IPS-20b (cell line): Measurements from ENCODE around the gene SAMD4A.

Experiments used
- H3K27ac ChIP-seq: one replicate; pipeline ENCODE4 v1.5.1; 2013; ENCODE audit warnings: low read length
- H3K27me3 ChIP-seq: 2 replicates; pipeline ENCODE4 v1.6.1; 2013; ENCODE audit warnings: mild to moderate bottlenecking, low read length, inconsistent platforms; ENCODE audit not compliant: insufficient read depth
- H3K36me3 ChIP-seq: 2 replicates; pipeline ENCODE4 v1.6.1; 2013; ENCODE audit warnings: low read depth, mild to moderate bottlenecking, inconsistent platforms, low read length, moderate library complexity; ENCODE audit not compliant: insufficient read depth
- H3K4me1 ChIP-seq: 2 replicates; pipeline ENCODE4 v1.6.1; 2013; ENCODE audit warnings: mild to moderate bottlenecking, control low read depth, inconsistent platforms, low read length, moderate library complexity; ENCODE audit not compliant: insufficient read depth
- H3K4me3 ChIP-seq: 2 replicates; pipeline ENCODE4 v1.5.1; 2013; ENCODE audit warnings: mild to moderate bottlenecking, low read length, inconsistent platforms
- H3K9ac ChIP-seq: 2 replicates; pipeline ENCODE4 v1.6.1; 2013; ENCODE audit warnings: low read depth, mild to moderate bottlenecking, inconsistent platforms, low read length, moderate library complexity
- H3K9me3 ChIP-seq: 2 replicates; pipeline ENCODE4 v1.6.1; 2013; ENCODE audit warnings: mild to moderate bottlenecking, low read depth, low read length, inconsistent platforms; ENCODE audit not compliant: insufficient read depth

Gene SAMD4A

DNA sequence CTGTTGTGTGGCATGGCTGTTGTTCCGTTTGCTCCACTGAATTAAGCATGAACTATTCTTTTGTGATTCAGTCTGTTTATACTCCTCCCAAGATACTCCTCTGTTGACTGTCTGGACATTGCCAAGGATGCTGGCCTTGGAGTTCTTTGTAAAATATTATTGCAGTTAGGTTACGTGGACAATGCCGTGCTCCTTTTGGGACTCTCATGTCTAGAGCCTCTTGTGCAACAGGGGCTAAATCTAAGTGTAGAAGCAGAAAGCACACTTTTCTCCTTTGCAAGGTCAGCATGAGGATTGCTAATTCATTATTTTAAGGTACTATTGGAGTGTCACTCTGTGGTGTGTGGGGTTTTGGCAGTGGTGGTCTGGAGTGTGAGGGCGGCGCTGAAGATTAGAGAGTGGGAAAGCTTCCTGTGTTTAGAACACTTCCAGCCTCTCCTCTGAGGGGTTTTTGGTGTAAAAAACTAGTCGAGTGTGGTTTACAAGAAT is 125.4 kb downstream of the SAMD4A start:
- Histone ChIP-seq H3K4me1 (no peaks in the 10 kb centered on the region; the same call in 1 of the 2 replicates), H3K27ac (no peak overlapping the region), H3K4me3 (no peak overlapping the region), H3K9me3 (no peaks in the 10 kb centered on the region), H3K27me3 (no peaks in the 10 kb centered on the region), H3K36me3 (no peaks in the 10 kb centered on the region), H3K9ac (no peak overlapping the region)

DNA sequence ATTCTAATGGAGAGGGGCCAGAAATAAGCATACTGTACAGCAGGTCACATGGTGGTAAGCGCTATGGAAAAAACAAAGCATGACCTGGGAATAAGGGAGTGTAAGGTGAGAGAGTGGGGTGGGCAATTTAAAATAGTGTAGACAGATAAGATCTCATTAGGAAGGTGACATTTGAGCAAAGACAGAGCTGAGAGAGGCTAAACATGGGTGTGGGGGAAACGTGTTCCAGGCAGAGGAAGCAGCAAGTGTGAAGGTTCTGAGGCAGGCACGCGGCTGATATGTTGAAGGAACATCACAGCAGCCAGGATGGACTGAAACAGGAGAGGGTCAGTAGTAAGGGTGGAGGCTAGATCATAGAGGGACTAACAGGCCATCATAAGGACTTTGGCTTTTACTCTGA is 126.8 kb downstream of the SAMD4A start:
- H3K36me3 ChIP-seq, result no peaks in the 10 kb centered on the region
- no peaks in the 10 kb centered on the region for H3K9me3 ChIP-seq
- peaks cover under 1% of the 10 kb centered on the region; the same call in 1 of the 2 replicates for H3K4me1 ChIP-seq
- H3K4me3 ChIP-seq, result no peak overlapping the region
- no peak overlapping the region for H3K27ac ChIP-seq
- H3K9ac ChIP-seq, result no peak overlapping the region
- H3K27me3 ChIP-seq, result no peaks in the 10 kb centered on the region

DNA sequence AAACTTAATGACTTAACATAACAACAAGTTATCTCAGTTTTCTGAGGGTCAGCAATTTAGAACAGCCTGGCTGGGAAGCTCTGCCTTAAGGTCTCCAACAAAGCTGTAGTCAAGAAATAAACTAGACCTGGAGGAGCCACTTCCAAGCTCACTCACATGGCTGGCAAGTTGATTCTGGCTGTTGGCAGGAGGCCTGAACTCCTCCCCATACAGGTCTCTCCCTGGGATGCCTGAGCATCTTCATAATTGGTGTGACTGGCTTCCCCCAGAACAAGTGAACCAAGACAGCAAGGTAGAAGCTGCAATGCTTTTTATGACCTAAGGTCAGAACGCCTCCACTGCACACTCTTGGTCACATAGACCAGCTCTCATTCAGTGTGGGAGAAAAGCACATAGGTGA is 128.3 kb downstream of the SAMD4A start:
- H3K9me3 ChIP-seq, result no peaks in the 10 kb centered on the region
- no peak overlapping the region for H3K4me3 ChIP-seq
- no peak overlapping the region for H3K27ac ChIP-seq
- H3K9ac ChIP-seq, result no peak overlapping the region
- H3K36me3 ChIP-seq, result no peaks in the 10 kb centered on the region
- peaks cover 6% of the 10 kb centered on the region; the same call in 1 of the 2 replicates for H3K4me1 ChIP-seq
- H3K27me3 ChIP-seq, result no peaks in the 10 kb centered on the region

DNA sequence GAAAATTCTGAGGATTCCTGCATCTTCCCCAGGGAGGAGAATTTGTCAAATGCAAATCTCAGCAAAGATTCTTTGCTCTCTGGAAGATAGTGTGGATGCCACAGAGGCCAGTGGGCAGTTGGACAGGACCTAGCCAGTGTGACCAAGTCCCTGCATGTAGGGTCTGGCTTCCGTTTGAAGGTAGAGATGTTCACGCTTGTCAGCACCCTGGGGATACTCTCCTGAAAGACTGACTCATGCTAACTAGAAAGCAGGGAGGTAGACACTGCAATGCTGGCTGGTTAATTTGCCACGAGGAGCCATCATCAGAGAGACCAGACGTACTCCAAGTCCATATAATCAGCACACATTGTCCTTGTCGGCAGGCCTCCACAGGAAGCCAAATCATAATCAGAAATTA is 130.1 kb downstream of the SAMD4A start:
- Histone ChIP-seq H3K27ac (no peak overlapping the region), H3K4me1 (peaks cover 6% of the 10 kb centered on the region; the same call in 1 of the 2 replicates), H3K9me3 (no peaks in the 10 kb centered on the region), H3K4me3 (no peak overlapping the region), H3K27me3 (no peaks in the 10 kb centered on the region), H3K9ac (no peak overlapping the region), H3K36me3 (no peaks in the 10 kb centered on the region)

DNA sequence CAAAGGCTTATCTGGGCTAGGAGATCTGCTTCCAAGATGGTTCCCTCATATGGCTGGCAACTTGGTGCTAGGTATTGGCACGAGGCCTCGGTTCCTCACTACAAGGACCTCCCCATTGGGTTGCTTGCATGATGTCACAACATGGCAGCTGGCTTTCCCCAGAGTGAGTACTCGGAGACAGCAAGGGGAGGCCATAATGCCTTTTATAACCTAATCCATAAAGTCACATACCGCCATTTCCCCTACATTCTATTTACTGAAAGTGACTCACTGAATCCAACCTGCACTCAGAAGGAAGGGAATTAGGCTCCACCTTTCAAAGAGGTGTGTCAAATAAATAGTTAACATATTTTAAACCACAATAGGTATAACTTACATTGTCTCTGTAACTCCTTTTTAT is 130.9 kb downstream of the SAMD4A start:
- Histone ChIP-seq H3K9ac (no peak overlapping the region), H3K36me3 (no peaks in the 10 kb centered on the region), H3K9me3 (no peaks in the 10 kb centered on the region), H3K27ac (no peak overlapping the region), H3K27me3 (no peaks in the 10 kb centered on the region), H3K4me1 (peaks cover 6% of the 10 kb centered on the region; the same call in 1 of the 2 replicates), H3K4me3 (no peak overlapping the region)

DNA sequence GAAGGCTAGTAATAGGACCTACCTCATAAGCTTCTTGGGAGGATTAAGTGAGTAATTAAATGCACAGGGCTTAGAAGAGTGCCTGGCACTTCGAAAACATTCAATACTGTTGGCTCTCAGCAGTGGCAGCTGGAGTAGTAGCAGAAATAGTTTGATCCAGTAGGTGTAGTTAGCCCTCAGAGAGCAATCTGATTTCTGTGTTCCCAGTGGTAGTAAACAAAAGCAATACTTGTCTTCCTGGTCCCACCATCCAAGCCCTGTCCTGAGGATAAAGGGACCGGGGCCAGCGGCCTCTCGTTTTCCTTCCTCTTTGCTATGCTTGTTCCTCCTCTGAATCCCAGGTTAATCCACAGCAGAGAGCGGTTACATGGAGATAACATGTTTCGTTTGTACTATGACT is 131.6 kb downstream of the SAMD4A start:
- H3K36me3 ChIP-seq, result no peaks in the 10 kb centered on the region
- H3K9me3 ChIP-seq, result no peaks in the 10 kb centered on the region
- no peaks in the 10 kb centered on the region for H3K27me3 ChIP-seq
- H3K27ac ChIP-seq, result no peak overlapping the region
- no peak overlapping the region for H3K9ac ChIP-seq
- H3K4me3 ChIP-seq, result no peak overlapping the region
- H3K4me1 ChIP-seq, result peaks cover 6% of the 10 kb centered on the region; the same call in 1 of the 2 replicates

DNA sequence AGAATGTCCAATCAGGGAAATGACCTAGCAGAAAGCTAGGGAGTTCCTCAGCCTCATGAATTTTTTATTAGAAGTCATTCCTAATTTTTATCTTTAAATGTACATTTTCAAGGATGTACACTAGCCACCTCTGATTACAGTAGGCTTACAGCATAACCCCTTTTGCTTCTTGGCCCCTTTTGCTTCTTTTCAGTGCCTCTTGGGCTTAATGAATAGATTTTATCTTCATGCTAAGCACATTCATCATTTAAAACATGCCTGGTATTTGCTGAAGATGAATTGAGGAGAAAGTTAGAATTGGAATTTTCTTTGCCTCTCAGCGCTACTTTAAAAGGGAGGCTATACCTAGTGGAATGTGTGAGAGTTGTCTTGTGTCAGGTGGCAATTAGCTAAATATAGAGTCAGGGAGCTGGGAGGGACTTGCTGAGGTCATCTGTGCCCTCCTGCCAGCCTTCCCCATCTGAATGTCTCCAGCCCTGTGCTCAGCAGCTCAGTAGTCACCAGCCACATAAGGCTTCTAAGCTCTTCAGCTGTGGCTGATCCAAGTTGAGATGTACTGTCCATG is 132.1 kb downstream of the SAMD4A start:
- Histone ChIP-seq H3K9ac (no peak overlapping the region), H3K27ac (no peak overlapping the region)

DNA sequence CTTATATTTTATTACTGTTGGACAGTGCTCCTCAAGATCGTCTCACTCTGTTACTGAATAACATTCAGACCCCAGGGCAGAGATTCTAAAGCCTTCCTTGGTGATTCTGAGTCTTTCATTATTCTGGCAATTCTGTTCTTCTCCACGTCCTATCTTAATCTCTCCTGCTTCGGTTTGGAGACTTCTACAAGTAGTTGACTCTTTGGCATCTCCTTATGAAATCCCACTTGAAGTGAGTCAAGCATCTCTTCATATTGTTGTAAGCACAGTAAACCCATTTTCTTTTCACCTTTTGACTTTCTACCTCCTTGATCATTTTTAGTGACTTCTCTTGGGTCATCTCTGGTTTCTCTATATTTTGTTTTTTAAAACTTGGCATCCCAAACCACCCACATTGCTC is 132.8 kb downstream of the SAMD4A start:
- Histone ChIP-seq H3K27me3 (no peaks in the 10 kb centered on the region), H3K36me3 (no peaks in the 10 kb centered on the region), H3K4me3 (no peak overlapping the region), H3K9ac (no peak overlapping the region), H3K9me3 (no peaks in the 10 kb centered on the region), H3K27ac (no peak overlapping the region), H3K4me1 (peaks cover 6% of the 10 kb centered on the region; the same call in 1 of the 2 replicates)

More for the DNA sequence above, 132.1 kb downstream of the SAMD4A start:
- Histone ChIP-seq H3K4me1 (peaks cover 6% of the 10 kb centered on the region; the same call in 1 of the 2 replicates), H3K36me3 (no peaks in the 10 kb centered on the region), H3K9me3 (no peaks in the 10 kb centered on the region), H3K27me3 (no peaks in the 10 kb centered on the region), H3K4me3 (no peak overlapping the region)

DNA sequence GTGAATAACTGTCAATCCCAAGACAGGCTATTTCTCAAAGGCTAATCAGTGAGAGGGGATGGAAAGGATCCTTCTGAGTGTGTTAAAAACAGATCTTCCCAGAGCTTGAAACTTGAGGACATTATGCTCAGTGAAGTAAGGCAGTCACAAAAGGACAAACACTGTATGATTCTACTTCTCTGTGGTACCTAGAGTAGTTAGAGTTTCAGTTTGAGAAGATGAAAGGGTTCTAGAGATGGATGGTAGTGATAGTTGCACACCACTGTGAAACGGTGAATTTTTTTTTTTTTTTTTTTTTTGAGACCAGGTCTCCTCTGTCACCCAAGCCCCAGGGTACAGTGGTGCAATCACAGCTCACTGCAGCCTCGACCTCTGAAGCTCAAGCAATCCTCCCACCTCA is 133.8 kb downstream of the SAMD4A start:
- H3K4me1 ChIP-seq, result peaks cover 6% of the 10 kb centered on the region; the same call in 1 of the 2 replicates
- no peak overlapping the region for H3K4me3 ChIP-seq
- H3K27ac ChIP-seq, result no peak overlapping the region
- H3K27me3 ChIP-seq, result no peaks in the 10 kb centered on the region
- no peaks in the 10 kb centered on the region for H3K9me3 ChIP-seq
- no peak overlapping the region for H3K9ac ChIP-seq
- H3K36me3 ChIP-seq, result no peaks in the 10 kb centered on the region

DNA sequence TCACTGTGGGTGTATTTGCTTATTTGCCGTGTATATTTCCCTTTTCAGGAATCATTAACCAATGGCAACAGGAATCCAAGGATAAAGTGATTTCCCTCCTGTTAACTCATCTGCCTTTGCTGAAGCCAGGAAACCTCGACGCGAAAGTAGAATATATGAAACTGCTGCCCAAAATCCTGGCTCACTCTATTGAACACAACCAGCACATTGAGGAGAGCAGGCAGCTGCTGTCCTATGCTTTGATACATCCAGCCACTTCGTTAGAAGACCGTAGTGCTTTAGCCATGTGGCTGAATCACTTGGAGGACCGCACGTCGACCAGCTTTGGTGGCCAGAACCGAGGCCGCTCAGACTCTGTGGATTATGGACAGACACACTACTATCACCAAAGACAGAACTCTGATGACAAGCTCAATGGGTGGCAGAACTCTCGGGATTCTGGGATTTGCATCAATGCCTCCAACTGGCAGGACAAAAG is 135.1 kb downstream of the SAMD4A start:
- H3K4me1 ChIP-seq, result peaks cover 6% of the 10 kb centered on the region; the same call in 1 of the 2 replicates
- no peaks in the 10 kb centered on the region for H3K9me3 ChIP-seq
- no peak overlapping the region for H3K4me3 ChIP-seq
- no peaks in the 10 kb centered on the region for H3K27me3 ChIP-seq
- no peaks in the 10 kb centered on the region for H3K36me3 ChIP-seq
- H3K27ac ChIP-seq, result no peak overlapping the region
- H3K9ac ChIP-seq, result no peak overlapping the region

DNA sequence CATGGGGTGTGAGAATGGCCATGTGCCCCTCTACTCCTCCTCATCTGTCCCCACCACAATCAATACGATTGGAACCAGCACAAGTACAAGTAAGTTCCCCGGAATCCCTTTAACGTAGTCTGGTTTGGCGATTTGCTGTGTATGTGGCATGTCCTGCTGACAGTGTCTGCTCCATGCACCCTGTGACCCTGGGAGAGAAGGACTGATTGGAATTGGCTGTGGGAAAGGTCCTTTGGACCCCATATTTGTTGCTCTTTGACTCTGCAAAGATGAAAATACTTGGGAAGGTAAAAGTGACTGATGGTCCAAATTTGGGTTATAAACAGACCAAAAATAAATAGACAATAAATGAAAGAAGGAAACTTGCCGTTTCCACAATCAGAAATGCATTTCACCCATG is 135.6 kb downstream of the SAMD4A start:
- Histone ChIP-seq H3K9me3 (no peaks in the 10 kb centered on the region), H3K4me3 (no peak overlapping the region), H3K27me3 (no peaks in the 10 kb centered on the region), H3K27ac (no peak overlapping the region), H3K9ac (no peak overlapping the region), H3K36me3 (no peaks in the 10 kb centered on the region), H3K4me1 (peaks cover 6% of the 10 kb centered on the region; the same call in 1 of the 2 replicates)

DNA sequence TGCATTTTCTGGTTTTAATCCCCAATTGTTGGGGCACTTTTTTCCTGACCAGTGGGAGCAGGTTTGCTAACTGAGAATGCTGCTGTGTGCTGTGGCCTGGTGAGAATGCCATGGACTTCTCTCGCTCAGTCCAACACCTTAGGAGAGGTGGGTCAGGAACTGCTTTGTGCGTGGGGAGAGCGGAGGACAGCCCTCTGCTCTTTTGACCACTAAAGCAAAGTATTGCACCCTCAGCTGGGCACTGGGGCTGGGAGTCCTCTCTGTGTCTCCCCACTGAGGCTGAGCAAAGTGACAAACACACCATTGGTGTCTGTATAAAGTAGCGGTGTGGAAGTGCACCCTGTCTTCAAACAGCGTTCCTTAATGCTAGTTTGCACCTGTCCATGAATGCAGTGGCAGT is 136.2 kb downstream of the SAMD4A start:
- peaks cover 6% of the 10 kb centered on the region; the same call in 1 of the 2 replicates for H3K4me1 ChIP-seq

More for the DNA sequence above, 136.2 kb downstream of the SAMD4A start:
- Histone ChIP-seq H3K9me3 (no peaks in the 10 kb centered on the region), H3K27ac (no peak overlapping the region), H3K4me3 (no peak overlapping the region), H3K27me3 (no peaks in the 10 kb centered on the region), H3K36me3 (no peaks in the 10 kb centered on the region), H3K9ac (no peak overlapping the region)
